Retinal pigment epithelial cell (primary cell): ENCODE results near the gene CUTC.

Experiments used
- DNase-seq: peaks from one replicate; pipeline ENCODE4 v3.0.0-alpha.2; 2010; ENCODE audit warnings: low read depth
- H3K4me3 ChIP-seq: 2 replicates; pipeline ENCODE4 v1.5.1; 2011; ENCODE audit warnings: mild to moderate bottlenecking, low read length, control low read depth, moderate library complexity
- TF ChIP-seq, protein P1 (sequence below): conservative IDR thresholded peaks from 2 replicates; pipeline ENCODE4 v1.5.1; 2011; ENCODE audit warnings: low read depth, low read length, control low read depth, inconsistent platforms

Gene CUTC

DNA sequence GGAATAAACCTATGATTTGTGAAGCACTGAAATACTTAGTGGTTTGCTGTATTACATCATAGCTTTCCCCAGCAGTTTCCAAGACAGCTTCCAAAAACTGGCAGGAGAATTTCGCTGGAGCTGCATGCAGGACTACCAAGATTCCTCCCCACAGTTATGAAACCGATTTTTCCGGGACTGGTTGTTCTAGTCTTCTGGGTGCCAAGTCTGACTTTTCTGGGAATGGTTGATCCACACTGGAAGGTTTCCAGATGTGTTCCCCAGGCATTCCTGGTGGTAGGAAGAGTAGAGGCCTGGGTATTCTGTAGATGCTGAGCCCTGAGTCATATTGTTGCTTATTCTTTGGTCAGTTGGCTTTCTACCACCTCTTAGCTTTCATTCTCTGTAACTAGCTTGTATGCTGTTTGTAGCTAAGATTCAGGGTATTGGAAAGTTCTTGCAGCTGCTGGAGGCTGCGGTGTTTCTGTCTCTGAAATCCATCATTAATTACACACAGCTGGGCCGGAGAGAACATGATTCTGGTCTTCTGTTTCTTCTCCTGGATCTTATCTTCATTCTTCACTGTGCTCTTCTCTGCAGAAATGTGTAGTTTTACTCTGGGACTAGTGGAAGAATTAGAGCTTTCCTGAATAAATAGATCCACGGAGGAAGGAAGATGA lies 56.7 kb downstream of the CUTC start:
- TF ChIP-seq, protein P1, sequence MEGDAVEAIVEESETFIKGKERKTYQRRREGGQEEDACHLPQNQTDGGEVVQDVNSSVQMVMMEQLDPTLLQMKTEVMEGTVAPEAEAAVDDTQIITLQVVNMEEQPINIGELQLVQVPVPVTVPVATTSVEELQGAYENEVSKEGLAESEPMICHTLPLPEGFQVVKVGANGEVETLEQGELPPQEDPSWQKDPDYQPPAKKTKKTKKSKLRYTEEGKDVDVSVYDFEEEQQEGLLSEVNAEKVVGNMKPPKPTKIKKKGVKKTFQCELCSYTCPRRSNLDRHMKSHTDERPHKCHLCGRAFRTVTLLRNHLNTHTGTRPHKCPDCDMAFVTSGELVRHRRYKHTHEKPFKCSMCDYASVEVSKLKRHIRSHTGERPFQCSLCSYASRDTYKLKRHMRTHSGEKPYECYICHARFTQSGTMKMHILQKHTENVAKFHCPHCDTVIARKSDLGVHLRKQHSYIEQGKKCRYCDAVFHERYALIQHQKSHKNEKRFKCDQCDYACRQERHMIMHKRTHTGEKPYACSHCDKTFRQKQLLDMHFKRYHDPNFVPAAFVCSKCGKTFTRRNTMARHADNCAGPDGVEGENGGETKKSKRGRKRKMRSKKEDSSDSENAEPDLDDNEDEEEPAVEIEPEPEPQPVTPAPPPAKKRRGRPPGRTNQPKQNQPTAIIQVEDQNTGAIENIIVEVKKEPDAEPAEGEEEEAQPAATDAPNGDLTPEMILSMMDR = no peak
- no peak for DNase-seq
- no peak overlapping the region for H3K4me3 ChIP-seq

DNA sequence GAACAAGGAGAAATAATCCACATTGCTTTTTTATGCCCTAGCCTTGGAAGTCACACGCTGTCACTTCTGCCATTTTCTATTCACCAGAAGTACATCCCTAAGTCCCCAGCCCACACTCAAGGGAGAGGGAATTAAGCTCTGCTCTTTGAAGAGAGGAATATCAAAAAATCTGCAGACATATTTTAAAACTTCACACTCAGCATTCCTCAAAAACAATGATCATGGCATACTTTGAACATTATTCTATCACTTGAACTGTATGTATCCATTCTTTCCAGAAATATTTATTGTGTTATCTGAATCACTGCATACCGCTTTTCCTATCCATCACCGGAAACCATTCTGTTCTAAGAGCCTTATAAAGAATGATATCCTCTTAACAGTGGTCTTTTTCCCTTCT lies 59.8 kb downstream of the CUTC start:
- no peak overlapping the region for H3K4me3 ChIP-seq
- TF ChIP-seq, protein P1 = no peak
- DNase-seq = no peak

DNA sequence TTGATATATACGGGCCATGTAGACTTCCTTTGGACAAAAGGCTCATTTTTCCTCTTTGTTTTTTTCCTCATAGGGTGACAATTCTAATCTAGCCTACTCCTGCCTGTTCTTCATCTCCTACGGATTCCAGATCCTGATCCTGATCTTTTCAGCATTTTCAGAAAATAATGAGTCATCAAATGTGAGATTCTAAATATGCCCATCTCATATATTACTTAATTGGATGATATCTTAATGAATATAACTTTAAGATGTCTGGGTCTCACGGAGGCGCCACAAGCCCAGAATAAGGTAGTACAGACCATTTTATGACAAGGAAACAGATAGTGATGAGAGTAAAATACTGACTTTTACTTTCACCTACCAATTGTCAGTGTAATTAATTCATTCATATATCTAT lies 61.8 kb downstream of the CUTC start:
- no peak overlapping the region for H3K4me3 ChIP-seq
- TF ChIP-seq, protein P1 = no peak
- DNase-seq = no peak

DNA sequence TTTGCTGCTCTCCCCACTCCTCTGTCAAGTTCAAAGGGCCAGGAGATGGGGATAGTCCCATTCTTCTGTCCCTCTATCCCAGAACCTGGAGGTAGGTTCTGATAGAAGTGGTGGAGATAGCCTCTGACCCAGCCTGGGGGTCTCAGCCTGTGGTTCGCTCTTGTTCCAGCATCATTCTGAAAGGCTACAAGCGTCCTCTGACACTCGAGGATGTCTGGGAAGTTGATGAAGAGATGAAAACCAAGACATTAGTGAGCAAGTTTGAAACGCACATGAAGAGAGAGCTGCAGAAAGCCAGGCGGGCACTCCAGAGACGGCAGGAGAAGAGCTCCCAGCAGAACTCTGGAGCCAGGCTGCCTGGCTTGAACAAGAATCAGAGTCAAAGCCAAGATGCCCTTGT lies 64.9 kb downstream of the CUTC start:
- TF ChIP-seq, protein P1 = no peak
- no peak overlapping the region for H3K4me3 ChIP-seq
- no peak for DNase-seq

DNA sequence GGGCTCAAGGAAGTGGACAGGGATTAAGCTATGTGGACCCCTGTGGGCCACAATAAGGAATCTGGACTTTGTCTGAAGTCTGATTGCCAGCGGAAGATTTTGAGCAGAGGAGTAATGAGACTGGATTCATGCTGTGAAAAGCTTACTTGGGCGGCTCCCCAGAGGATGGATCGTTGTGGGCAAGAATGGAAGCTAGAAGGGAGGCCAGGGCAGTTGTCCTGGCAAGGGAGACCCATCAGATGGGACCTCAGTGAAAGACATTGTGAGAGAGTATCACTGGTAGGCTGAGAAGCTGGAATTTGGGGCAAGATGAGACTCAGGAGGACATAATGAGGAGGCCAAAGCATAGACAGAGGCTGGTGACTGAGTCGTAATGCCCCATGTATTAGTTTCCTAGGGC lies 66.0 kb downstream of the CUTC start:
- no peak for DNase-seq
- TF ChIP-seq, protein P1 = no peak
- H3K4me3 ChIP-seq = no peak overlapping the region

DNA sequence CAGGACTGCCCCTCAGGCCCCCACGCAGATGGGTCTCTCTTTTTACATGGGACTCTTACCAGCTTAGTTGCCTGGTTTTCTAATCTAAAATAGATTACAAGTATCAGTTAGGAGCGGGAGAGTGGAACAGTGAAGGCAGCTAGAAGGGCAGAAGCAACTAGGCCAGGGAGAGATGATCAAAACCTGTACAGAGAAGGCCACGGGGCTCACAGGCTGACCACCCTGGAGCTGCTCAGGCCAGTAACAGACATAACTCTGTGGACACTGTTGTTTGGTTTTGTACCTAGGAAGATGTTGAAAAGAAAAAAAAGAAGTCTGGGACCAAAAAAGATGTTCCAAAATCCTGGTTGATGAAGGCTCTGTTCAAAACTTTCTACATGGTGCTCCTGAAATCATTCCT lies 66.9 kb downstream of the CUTC start:
- TF ChIP-seq, protein P1 = no peak
- DNase-seq = no peak

DNA sequence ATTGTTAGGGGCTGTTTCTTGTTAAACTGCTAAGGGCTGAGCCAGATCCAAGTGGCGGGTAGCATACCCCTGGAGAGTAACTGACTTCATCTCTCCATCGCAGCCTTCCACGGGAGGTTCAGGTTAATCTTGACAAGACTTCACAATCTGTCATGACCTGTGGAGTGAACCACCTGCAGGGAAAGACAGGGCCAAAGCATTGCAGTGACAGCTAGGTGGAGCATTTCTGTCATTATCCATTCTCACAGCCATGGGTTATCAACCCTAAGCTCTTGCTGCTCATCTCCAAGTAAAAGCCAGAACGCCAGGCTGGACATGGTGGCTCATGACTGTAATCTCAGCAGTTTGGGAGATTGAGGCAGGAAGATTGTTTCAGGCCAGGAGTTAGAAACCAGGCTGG lies 67.6 kb downstream of the CUTC start:
- TF ChIP-seq, protein P1 = no peak
- no peak for DNase-seq

More for the DNA sequence above, 66.9 kb downstream of the CUTC start:
- no peak overlapping the region for H3K4me3 ChIP-seq

More for the DNA sequence above, 67.6 kb downstream of the CUTC start:
- H3K4me3 ChIP-seq = no peak overlapping the region
